ENCODE data around the gene KRT37.
A peak's percentile ranks its signal among the peaks of the same experiment; 100 is the strongest.
"Not testable (repeated sequence)": the region's sequence is repeated elsewhere in the genome, so short reads cannot be mapped to it uniquely, and the experiment has no call there.

Gene KRT37

DNA sequence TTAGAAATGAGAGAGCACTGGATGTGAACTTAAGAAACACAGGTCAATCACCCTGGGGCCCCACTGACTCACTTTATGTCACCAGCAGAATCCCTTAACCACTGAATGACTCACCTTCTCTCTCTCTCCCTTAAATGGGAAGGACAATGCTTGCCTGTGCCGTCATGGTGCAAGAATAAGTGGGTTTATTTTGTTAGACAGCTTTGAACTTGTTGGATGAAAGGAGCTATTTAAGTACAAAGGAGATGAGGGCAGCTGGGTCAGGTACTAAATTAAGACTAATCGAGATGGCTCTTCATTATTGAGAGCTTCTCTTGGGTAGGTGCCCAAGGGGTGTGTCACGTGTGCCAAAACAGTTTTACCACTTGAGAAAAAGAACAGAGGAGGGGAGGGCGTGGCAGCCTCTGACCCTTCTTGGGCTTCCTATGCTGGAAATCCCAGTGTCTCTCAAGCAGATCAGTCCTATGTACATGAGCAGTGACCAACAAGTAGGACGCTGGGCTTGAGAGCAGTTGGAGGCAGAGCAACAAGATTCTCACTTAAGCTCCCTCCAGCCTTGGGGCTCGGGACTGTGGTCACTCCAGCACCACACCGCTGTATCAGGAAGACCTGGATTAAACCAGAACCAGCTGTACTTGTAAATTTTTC lies 20.2 kb downstream of the KRT37 start:
- no peak for DNase-seq (ENCODE audit: low read depth, low spot score)

DNA sequence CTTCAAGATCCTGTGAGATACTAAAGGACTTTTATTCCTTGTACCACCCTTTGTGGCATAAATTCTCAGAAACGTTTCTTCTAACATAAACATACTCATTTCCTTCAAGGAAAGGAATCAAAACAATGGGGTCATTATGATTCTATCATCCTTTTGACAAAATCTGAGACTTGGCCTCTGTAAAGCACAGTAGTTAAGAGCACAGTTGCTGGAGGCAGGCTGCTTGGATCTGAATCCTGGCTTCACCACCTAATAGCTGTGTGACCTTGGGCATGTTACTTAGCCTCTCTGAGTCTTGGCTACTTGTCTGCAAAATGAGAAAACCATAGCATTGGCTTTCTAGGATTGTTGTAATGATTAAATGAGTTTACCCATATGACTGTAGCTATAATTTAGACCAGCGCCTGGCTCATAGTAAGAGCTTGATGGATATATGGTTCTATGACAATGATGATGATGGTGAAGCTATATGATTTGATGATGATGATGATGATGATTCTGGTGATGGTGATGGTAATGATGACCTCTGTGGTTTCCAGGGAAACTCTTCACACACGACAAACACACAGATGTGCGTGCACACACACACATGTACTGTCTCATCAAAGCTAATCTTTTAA lies 20.9 kb downstream of the KRT37 start:
- no peak for DNase-seq (ENCODE audit: low read depth, low spot score)

DNA sequence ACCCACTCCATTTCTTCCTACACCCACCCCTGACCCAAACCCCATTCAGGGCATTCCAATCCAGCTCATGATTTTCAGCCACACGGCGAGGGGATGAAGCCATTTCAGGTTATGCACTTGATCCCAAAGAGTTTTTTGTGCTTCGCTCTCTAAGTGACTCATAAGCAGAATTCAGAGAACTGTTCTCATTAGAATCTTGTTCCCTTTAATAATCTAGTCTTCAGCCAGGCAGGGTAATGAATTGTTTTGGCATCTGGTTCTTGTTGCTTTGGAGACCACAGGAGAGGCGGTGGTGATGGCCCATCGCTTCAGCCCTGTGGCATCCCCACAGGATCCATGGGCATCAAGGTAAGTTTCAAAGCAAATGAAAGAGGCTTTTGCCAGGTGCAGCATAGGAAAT lies 22.2 kb downstream of the KRT37 start:
- DNase-seq (ENCODE audit: low read depth, low spot score), result no peak

DNA sequence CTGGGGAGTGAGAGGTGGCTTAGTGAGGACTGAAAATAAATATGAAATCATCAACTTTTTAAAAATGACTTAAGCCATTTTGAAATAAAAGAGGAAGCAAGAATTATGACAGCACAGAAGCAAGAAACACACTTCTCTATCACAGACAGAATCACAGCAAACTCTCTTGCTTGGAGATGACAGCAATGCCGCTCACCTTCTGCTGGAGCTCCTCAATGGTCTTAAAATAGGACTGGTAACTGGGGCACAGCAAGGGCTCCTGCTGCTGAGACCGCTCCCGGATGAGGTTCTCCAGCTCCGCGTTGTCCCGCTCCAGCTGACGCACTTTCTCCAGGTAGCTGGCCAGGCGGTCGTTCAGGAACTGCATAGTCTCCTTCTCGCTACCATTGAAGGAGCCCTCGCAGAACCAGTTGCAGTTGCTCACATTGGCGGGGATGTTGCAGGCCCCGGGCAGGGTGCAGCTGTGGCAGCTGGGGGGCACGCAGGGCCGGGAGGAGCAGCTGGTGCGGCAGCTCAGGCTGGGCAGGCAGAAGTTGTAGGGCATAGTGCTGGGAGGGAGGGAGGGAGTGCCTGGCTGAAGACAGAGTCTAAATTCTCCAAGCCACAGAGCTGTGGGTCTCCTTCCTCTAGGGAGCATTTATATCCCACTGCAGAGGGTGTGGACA lies 27.3 kb downstream of the KRT37 start, which contains the start of gene KRT31:
TSS of gene KRT31 (minus strand) at position 613 of the 665 bp plus-strand sequence. CDS start at position 544, 69 bp downstream.
- no peak for DNase-seq (ENCODE audit: low read depth, low spot score)

- no peak for DNase-seq (ENCODE audit: low read depth, low spot score)
Observed at GRCh38 chr17:41396340-41396739, 28.0 kb downstream of the KRT37 start.

- no peak for DNase-seq (ENCODE audit: low read depth, low spot score)
Observed at GRCh38 chr17:41395611-41396010, 28.8 kb downstream of the KRT37 start.

GRCh38 chr17:41395044-41395443 lies 29.3 kb downstream of the KRT37 start:
- not testable (repeated sequence) for DNase-seq (ENCODE audit: low read depth, low spot score)

DNA sequence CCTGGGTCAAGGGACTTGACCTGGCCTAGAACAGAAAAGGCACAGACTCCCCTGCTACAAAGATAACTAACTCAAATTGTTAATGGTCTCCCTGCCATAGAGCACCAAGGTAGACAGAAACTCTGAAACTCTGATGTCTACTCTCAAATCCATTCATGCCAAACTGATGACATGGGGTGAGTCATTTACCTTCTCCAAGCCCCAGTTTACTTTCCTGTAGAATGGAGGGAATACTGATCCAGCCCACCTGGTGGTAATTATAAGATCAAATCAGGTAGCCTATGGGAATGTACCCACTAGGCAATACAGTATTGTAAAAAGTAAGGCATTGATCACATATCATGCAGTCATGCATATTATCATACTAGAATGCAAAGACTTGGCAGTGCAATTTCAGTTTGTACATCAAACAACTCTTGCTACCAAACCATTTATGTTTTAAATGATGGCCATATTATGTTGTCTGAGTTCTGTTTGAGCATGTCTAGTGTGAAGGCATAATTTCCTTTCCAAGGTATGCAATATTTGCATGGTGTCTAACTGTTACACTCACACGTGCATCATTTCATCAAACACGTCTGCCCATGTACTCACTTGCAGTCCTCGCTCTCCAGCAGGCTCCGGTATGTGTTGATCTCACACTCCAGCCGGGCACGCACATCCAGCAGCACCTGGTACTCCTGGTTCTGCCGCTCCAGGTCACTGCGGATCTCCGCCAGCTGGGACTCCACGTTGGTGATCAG lies 30.0 kb downstream of the KRT37 start:
- DNase-seq (ENCODE audit: low read depth, low spot score), result no peak

- DNase-seq (ENCODE audit: low read depth, low spot score), result no peak
Observed at GRCh38 chr17:41393826-41394225, 30.6 kb downstream of the KRT37 start.

- no peak for DNase-seq (ENCODE audit: low read depth, low spot score)
Observed at GRCh38 chr17:41393294-41393693, 31.1 kb downstream of the KRT37 start.

GRCh38 chr17:41392278-41392677 lies 32.1 kb downstream of the KRT37 start:
- no peak for DNase-seq (ENCODE audit: low read depth, low spot score)

DNA sequence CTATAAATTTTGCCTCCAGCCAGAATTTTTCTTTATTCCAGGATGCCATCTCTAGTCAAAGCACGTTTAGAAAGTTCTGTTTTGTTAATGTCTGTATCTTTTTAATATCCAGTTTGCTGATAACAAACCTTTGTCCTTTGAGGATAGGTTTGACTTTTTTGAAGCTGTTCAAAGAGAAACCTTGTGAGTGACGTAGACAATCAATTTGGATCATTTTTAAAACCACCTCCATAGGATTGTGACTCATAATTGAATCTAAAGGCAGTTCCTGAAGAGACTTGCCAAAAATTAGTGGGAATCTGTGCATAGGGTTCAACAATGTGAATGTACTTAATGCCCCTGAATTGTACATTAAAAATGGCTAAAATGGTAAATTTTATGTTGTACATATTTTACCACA lies 32.9 kb downstream of the KRT37 start:
- no peak for DNase-seq (ENCODE audit: low read depth, low spot score)

GRCh38 chr17:41390411-41390938 lies 33.9 kb downstream of the KRT37 start:
- peak; percentile 50 for DNase-seq (ENCODE audit: low read depth, low spot score)

DNA sequence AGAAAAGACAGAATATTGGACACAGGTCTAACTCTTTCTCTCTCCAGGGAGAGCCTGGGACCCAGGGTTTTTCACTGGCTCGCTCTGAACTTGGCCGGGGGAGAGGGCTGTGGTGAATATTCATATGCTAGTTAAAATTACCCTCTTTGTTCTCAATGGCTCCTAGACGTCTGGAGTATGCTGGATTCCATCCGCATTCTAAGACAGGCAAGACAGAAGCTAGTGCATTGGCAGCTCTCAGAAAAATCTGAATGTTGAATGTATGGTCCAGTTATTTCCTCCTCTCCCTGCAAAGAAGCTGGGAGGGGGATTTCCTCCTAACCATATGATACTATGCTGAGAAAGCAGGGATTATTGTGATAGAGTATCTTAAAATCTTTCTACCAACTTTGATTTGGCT lies 36.7 kb downstream of the KRT37 start:
- no peak for DNase-seq (ENCODE audit: low read depth, low spot score)

DNA sequence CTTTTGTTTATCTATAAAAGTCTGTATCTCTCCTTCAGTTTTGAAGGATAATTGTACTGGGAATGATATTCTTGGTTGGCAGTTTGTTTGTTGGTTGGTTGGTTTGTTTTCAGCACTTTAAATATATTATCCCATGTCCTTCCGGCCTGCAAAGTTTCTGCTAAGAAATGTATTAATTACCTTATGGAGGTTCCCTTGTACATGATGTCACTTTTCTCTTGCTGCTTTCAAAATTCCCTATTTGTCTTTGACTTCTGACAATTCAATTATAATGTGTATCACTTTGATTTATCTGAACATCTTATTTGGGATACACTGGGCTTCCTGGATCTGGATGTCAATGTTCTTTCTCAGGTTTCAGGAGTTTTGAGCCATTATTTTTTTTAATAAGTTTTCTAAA lies 38.2 kb downstream of the KRT37 start:
- no peak for DNase-seq (ENCODE audit: low read depth, low spot score)

GRCh38 chr17:41383690-41384089 lies 40.7 kb downstream of the KRT37 start:
- no peak for DNase-seq (ENCODE audit: low read depth, low spot score)

GRCh38 chr17:41382394-41382793 lies 42.0 kb downstream of the KRT37 start:
- no peak for DNase-seq (ENCODE audit: low read depth, low spot score)

DNA sequence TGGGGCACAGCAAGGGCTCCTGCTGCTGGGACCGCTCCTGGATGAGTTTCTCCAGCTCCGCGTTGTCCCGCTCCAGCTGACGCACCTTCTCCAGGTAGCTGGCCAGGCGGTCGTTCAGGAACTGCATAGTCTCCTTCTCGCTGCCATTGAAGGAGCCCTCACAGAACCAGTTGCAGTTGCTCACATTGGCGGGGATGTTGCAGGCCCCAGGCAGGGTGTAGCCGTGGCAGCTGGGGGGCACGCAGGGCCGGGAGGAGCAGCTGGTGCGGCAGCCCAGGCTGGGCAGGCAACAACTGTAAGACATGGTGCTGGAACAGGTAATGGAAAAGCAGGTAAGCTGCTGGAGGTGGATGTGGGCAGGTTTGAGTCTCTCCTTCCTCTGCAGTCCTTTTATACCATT lies 42.4 kb downstream of the KRT37 start, which contains the start of gene KRT34:
TSS of gene KRT34 (minus strand) at position 364 of the 400 bp plus-strand sequence. CDS start at position 304, 60 bp downstream.
- not testable (repeated sequence) for DNase-seq (ENCODE audit: low read depth, low spot score)

DNA sequence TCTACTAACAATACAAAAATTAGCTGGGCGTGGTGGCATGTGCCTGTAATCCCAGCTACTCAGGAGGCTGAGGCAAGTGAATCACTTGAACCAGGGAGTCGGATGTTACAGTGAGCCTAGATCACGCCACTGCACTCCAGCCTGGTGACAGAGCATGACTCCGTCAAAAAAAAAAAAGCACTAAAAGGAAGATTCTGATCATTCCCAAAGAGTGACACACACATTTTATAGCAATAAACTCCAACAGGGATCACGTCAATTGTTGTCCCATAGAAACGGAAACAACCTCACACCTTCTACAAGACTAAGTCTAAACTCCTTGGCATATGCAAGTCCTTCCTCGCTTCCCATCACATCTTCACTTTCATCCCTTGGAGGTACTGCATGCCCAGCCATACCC lies 44.3 kb downstream of the KRT37 start:
- not testable (repeated sequence) for DNase-seq (ENCODE audit: low read depth, low spot score)

GRCh38 chr17:41377546-41377945 lies 46.8 kb downstream of the KRT37 start:
- no peak for DNase-seq (ENCODE audit: low read depth, low spot score)

Measured in ELF-1 (cell line).